Left hindlimb (tissue), 1 donor: ENCODE data around the gene ZMYM2.

Source experiments
- DNase-seq: peaks from one replicate; pipeline ENCODE4 v3.0.0-alpha.2; 2018

Gene ZMYM2

GRCh38 chr13:20109037-20109436 lies 150.5 kb downstream of the ZMYM2 start:
- DNase-seq: no peak

DNA sequence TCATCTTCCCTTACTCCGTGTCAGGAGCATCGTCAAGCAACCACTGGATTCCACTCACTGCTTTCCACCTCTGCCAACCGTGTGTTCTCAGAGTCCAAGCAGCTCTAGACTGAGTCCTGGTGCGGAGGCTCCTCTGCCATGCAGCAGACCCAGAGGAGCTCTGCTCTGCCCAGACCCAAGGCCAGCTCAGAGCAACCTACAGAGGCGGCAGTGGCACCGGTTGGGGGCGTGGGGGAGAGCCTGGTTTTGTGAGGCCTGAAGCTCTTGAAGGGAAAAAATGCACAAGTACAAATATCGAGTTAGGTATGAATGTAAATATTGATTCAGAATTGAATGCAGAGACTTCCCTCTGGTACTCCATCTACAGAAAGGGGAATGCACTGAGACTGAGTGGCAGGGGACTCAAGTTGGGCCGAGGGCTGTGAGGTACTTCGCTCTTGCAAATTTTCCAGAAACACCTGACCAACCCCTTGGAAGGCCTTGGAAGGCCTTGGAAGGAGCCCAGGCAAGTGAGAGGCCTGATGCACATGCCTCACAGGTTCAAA lies 155.6 kb downstream of the ZMYM2 start:
- DNase-seq: no peak

DNA sequence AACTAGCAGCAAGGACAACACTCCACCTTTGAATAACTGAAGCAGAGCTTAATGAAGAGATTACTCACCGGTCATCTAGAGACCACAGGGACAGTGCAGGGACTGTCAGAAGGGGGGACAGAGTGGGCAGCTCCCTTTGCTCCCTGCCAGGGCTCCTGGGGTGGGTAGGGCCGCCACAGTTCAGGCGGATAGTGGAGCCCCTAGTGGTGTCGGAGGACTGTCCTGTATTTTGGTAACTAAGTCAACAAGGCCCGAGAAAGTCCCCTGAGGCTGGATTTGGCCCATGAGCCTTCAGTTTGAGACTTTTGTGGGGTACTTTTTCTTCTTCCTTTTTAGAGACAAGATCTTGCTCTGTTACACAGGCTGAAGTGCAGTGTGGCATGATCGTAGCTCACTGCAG lies 157.7 kb downstream of the ZMYM2 start:
- DNase-seq: no peak

DNA sequence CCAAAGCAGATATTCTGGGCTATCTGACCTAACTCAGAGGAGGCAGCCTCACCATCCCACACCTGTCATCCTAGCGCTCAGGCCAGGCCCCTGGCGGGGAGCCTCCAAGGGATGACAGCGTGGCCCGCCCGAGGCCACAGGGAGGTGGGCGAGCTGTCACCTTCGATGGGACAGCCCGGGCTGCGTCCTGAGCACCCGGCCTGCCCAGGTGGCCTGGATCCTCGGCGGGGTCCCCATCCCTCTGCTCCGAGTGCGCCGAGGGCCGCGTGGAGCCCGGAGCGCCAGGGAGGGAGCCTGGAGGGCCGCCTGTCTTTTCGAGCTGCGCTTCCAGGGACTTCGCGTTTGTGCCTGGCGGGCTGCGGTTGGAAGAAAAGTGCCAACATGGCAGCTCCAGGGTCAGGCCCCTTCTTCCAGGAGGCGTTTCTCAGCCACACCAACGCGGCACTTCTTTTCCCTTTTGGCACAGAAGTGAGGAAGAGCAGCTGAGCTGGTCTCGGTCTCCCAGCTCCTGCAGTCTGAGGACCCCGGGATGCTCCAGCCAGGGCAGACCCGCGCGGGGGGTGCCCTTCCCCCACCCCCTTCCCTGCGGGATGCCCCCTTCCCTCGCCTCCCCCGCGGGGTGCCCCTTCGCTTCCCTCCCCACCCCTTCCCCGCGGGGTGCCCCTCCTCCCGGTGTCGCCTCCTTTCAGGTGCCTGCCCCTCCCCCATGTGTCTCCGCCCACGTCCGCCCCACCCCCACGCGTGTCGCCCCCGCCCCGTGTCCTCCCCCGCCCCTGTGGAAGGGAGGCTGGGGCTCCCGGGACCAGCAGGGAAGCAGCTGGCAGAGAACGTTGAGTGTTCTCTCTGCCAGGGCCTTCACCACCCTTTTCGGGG lies 160.0 kb downstream of the ZMYM2 start:
- DNase-seq: peak; percentile 86

DNA sequence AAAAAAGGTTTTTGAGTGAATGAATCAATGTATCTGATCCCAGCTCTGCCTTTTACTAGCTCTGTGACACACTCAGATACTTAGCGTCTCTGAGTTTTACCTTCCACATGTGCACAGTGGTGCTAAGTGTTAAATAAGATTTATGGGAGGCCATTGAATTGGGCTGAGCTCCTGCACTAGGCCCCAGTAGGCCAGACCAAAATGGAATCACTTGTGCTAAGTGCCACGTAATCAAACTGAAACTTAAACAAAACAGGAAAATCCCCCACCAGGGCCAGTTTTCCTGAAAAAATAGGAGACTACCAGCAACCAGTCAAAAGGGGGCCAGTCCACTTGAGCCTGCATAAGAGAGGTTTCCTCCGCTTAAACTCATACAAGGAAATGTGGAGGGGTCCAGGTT lies 161.4 kb downstream of the ZMYM2 start:
- DNase-seq: no peak

DNA sequence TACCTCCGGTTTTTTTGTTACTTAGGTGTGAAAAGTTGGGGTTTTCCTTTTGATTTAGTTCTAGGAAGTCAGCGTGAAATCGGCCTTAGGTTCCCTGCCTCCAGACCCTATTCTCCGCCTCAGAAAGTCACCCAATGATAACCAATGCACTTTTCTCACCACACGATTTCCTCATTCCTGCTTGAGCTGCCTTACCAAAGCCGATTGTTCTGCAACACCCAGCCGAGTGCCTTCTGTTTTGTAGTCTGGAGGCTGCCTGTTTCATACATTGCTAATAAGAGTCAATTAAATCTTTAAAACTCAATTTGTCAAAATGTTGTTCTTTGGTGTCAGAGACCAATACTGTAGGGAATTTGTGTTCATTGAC lies 162.6 kb downstream of the ZMYM2 start:
- no peak for DNase-seq

DNA sequence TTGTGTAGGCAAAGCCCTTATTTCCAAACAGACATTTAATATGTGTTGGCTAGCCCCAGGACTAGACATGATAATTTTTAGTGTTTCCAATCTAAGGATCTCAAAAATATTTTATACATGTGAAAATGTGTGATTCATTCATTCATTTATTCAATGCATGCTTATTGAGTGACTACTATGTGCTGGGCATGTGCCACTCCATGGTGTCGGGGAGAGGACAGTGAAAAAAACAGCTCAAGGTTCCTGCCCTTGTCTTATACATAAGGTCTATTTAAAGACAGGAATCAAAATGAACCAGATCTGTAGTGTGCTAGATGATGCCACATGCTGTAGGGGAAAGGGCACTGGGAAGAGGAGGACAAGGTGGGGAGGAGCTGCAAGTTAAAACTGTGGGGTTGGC lies 165.8 kb downstream of the ZMYM2 start:
- no peak for DNase-seq

- no peak for DNase-seq
Measured at GRCh38 chr13:20125129-20125782, 166.7 kb downstream of the ZMYM2 start.

DNA sequence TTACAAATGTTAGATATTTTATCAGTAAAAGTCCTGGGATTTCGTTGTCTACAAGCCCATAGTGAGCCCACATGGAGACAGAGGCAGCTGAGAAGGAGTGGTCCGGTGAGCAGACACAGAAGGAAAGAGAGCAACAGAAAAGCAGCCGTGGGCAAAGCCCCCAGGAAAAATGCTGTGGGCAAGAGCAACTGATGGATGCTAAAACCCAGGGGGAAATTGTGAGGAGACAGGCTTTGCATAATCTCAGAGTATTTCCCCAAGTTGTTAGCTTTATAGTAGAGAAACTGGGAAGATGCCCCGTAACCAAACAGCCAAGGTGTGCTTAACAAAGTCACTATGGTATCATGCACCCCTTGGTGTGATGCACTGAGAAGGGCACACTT lies 167.2 kb downstream of the ZMYM2 start:
- no peak for DNase-seq

DNA sequence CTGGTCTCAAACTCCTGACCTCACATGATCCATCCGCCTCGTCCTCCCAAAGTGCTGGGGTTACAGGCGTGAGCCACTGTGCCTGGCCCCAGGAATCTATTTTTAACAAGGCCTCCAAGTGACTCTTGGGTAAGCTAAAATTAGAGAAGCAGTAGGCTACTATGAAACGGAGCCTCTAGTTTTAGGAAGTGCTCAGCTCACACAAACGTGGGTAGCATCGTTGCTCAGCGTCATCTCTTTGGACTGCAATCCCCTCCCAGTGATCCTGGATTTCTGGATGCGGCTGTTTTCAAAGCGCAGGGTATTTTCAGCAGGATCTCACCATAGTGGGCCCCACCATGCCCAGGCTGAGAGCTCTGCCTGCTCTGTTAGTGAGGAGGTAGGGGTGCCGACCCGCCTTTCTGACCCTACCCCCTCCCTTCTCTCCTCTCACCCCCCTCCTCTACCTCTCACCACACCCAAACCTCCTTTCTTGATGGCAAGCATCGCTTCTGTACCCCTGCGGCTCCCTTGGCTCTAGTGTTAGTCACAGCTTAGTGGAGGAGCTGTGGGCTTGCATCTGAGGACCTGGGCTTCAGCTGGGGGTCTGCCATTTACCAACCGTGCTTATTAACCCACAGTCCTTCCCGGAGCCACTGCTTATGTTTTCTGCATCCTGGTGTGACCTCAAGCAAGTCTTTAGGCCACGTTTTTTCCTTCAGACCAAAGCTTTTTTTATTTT lies 168.2 kb downstream of the ZMYM2 start:
- no peak for DNase-seq

DNA sequence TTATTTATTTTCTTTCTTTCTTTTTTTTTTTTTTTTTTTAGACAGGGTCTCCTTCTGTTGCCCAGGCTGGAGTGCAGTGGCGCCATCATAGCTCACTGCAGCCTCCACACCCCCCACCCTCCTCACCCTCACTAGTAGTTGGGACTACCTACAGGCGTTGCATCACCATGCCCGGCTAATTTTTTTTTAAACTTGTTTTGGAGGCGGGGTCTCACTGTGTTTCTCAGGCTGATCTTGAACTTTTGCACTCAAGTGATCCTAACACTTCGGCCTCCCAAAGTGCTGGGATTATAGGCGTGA lies 168.7 kb downstream of the ZMYM2 start:
- no peak for DNase-seq

- peak; percentile 74 for DNase-seq
Measured at GRCh38 chr13:20127562-20128458, 169.3 kb downstream of the ZMYM2 start.

DNA sequence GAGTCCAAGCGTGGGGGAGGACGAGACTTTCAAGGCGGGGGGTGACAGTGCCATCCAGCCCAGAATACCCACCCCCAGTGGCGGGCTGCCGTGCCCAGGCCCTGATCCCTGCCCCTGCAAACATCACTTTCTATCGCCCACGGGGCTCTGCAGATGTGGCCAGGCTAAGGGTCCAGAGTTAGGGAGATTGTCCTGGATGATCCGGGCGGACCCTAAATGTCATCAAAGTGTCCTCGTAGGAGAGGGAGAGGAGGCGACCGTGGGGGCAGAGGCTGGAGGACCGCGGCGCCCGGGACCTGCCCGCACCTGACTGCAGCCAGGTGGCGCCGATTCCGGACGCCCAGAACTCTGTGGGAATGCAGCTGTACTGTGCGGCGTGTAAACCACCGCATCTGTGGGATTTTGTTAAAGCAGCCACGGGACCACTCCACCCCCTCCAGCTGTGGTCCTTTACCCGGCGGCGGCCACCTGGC lies 170.0 kb downstream of the ZMYM2 start:
- DNase-seq: no peak

DNA sequence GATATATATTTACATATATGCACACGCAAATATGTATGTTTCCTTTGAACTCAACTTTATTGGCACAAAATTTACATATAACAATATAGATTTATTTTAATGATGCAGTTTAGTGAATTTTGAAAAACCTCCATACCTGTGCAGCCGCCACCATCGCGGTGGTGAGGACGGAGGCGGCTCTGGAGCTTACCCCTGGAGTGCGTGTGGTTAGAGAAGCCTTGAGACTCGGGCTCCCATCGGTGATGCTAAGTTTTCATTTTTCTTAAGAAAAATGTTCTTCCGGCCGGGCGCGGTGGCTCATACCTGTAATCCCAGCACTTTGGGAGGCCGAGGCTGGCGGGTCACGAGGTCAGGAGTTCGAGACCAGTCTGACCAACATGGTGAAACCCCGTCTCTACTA lies 170.5 kb downstream of the ZMYM2 start:
- no peak for DNase-seq

GRCh38 chr13:20130012-20130411 lies 171.5 kb downstream of the ZMYM2 start:
- DNase-seq: no peak

GRCh38 chr13:20130652-20131051 lies 172.1 kb downstream of the ZMYM2 start:
- DNase-seq: no peak

- no peak for DNase-seq
Measured at GRCh38 chr13:20131057-20131832, 172.7 kb downstream of the ZMYM2 start.

DNA sequence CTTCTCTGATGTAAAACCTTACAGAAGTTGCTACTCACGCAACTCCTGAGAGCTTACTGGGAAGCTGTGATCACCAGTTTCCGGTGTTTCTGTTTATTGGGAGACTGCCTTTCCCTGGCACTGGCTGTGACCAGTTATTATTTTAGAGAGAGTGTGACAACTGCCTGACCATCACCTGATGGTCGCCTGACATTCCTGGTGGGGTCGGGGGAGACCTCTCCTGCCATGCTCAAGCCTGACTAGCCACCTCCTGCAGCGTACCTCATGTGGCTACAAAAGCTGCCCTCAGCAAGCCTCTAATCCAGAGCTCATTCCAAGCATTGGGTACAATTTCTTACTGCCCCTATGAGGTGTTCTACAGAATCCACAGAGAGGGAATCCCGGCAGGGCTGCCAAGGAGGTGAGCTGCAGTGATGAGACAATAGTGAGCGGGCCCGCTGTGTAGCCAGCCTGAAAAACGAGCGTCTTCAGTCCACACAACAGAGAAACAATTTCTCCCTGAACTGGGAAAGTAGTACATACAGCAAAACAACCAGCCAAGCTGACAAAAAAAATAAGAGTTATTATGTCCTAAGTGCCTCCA lies 173.6 kb downstream of the ZMYM2 start:
- no peak for DNase-seq

DNA sequence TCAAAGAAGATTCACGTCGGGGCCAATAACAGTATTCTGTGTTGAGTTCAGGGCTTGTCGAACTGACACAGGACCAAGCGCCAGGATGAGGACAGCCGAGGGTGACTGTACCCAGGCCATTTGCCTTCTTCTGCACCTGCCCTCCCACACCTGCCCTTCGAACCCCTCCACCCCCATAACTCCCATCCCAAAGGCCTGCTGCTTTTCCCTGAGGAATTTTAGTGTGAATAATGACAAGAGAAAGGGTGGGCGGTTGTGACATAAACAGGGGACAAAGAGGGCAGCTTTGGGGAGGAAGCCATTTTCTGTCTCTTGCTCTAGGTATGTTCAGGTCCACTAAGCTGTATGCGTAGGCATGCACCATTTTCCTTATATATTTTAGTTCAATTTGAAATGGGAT lies 176.2 kb downstream of the ZMYM2 start:
- DNase-seq: no peak

GRCh38 chr13:20136781-20137703 lies 178.5 kb downstream of the ZMYM2 start:
- DNase-seq: no peak
